H1 (cell line): Measurements from ENCODE around the gene MYO9B. TPM values are rescaled to one million over a fixed set of nuclear protein-coding genes. Genes with fewer than 3 reads are reported as not detected.

ENCODE experiments used
- EZH2 ChIP-seq: fragments of 200-600 bp; sonication (generic); IDR thresholded peaks from 2 replicates; pipeline ENCODE4 v1.7.1; 2012; ENCODE audit warnings: low read depth, mild to moderate bottlenecking, moderate library complexity, low read length, inconsistent platforms; ENCODE audit not compliant: severe bottlenecking
- FOSL1 ChIP-seq: IDR thresholded peaks from 2 replicates; pipeline ENCODE4 v1.6.1; 2011; ENCODE audit warnings: mild to moderate bottlenecking, low read depth, low read length, moderate library complexity; ENCODE audit not compliant: insufficient read depth
- GABPA ChIP-seq: IDR thresholded peaks from 2 replicates; pipeline ENCODE4 v1.6.1; 2011; ENCODE audit warnings: mild to moderate bottlenecking, low read length, moderate library complexity, borderline replicate concordance; ENCODE audit not compliant: insufficient read depth
- MAFK ChIP-seq: IDR thresholded peaks from 2 replicates; pipeline ENCODE4 v1.6.1; 2012; ENCODE audit warnings: low read depth, mild to moderate bottlenecking, improper control_type of control experiment, low read length
- POLR2AphosphoS5 ChIP-seq: IDR thresholded peaks from 2 replicates; pipeline ENCODE4 v1.6.1; 2011; ENCODE audit warnings: low read depth, low read length
- SIX5 ChIP-seq: IDR thresholded peaks from 2 replicates; pipeline ENCODE4 v1.6.1; 2011; ENCODE audit warnings: mild to moderate bottlenecking, low read depth, low read length
- TAF1 ChIP-seq: IDR thresholded peaks from 2 replicates; pipeline ENCODE4 v1.6.1; 2011; ENCODE audit warnings: mild to moderate bottlenecking, low read depth, low read length
- TBP ChIP-seq: IDR thresholded peaks from 2 replicates; pipeline ENCODE4 v1.6.1; 2011; ENCODE audit warnings: low read depth, low read length, improper control_type of control experiment
- ZNF274 ChIP-seq: IDR thresholded peaks from 2 replicates; pipeline ENCODE4 v1.7.0; 2012; ENCODE audit warnings: low read length, borderline replicate concordance; ENCODE audit errors: extremely low read depth
- polyA plus RNA-seq, 7 experiments: library from polyadenylated mRNA; depleted of rRNA in 3 of 7; stranded (reverse) in 5 of 7; unstranded in 2 of 7; fragments of >200 nt in 5 of 7; fragments of 200-250 nt in 2 of 7; gene quantifications; 1 replicate in 5 of 7; 2 replicates in 1 of 7; 4 replicates in 1 of 7; pipeline versions ENCODE4 v1.2.1 to v1.2.3, GENCODE V29; 2011 to 2013; ENCODE audit warnings: missing spikeins in 2 of 7, mixed read lengths in 2 of 7
- total RNA-seq: library from RNA; stranded (reverse); fragmentation: NEBNext Ultra II Directional; extraction: Animal tissue kit (Norgen Biotek cat#: 25700); gene quantifications from 2 replicates; pipeline ENCODE4 v1.2.1, GENCODE V29; 2021
- TF ChIP-seq, protein P1 (sequence below): fragments of 300-600 bp; sonication (generic); IDR thresholded peaks from 2 replicates; pipeline ENCODE4 v1.7.1; 2012; ENCODE audit warnings: low read length, moderate library complexity, mild to moderate bottlenecking, inconsistent platforms; ENCODE audit not compliant: insufficient replicate concordance

Gene MYO9B
- total and polyA plus RNA-seq, 2 of the 8 experiments (the other 6 are each of a cell fraction or from before 2014, with no cell fraction given), result 27.6 to 77.1 TPM

DNA sequence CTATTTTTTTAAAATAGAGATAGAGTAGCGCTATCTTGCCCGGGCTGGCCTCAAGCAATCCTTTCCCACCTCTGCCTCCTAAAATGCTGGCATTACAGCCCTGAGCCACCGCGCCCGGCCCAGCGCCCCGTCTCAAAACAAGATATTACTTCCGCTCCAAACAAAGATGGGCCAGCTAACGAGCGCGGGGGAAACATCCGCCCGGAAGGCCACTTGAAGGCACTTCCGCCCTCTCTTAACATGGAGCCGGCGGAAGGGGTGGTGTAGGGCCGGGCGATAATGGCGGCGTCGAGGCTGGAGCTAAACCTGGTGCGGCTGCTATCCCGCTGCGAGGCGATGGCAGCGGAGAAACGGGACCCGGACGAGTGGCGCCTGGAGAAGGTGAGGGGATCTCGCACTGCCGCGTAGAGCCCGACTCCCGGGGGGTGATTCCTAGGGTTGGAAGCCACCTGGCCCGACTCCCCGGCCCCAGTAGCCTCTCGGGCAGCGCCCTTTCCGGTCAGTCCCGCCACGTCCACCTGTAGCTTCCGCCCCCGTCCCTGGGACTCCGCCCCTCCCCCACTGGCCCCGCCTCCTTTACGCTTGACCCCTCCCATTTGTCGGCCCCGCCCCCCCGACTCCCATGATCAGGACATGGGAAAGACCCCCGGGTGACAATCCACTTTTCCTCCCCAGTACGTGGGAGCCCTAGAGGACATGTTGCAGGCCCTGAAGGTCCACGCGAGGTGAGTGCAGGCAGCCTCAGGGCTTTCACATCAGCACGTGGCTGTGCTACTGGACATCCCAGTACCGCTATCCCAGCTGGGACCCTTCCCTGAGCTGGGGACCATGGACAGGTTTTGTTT, 139.8 kb downstream of the MYO9B start, which contains the start of gene USE1 (continued):
- TF ChIP-seq, protein P1, sequence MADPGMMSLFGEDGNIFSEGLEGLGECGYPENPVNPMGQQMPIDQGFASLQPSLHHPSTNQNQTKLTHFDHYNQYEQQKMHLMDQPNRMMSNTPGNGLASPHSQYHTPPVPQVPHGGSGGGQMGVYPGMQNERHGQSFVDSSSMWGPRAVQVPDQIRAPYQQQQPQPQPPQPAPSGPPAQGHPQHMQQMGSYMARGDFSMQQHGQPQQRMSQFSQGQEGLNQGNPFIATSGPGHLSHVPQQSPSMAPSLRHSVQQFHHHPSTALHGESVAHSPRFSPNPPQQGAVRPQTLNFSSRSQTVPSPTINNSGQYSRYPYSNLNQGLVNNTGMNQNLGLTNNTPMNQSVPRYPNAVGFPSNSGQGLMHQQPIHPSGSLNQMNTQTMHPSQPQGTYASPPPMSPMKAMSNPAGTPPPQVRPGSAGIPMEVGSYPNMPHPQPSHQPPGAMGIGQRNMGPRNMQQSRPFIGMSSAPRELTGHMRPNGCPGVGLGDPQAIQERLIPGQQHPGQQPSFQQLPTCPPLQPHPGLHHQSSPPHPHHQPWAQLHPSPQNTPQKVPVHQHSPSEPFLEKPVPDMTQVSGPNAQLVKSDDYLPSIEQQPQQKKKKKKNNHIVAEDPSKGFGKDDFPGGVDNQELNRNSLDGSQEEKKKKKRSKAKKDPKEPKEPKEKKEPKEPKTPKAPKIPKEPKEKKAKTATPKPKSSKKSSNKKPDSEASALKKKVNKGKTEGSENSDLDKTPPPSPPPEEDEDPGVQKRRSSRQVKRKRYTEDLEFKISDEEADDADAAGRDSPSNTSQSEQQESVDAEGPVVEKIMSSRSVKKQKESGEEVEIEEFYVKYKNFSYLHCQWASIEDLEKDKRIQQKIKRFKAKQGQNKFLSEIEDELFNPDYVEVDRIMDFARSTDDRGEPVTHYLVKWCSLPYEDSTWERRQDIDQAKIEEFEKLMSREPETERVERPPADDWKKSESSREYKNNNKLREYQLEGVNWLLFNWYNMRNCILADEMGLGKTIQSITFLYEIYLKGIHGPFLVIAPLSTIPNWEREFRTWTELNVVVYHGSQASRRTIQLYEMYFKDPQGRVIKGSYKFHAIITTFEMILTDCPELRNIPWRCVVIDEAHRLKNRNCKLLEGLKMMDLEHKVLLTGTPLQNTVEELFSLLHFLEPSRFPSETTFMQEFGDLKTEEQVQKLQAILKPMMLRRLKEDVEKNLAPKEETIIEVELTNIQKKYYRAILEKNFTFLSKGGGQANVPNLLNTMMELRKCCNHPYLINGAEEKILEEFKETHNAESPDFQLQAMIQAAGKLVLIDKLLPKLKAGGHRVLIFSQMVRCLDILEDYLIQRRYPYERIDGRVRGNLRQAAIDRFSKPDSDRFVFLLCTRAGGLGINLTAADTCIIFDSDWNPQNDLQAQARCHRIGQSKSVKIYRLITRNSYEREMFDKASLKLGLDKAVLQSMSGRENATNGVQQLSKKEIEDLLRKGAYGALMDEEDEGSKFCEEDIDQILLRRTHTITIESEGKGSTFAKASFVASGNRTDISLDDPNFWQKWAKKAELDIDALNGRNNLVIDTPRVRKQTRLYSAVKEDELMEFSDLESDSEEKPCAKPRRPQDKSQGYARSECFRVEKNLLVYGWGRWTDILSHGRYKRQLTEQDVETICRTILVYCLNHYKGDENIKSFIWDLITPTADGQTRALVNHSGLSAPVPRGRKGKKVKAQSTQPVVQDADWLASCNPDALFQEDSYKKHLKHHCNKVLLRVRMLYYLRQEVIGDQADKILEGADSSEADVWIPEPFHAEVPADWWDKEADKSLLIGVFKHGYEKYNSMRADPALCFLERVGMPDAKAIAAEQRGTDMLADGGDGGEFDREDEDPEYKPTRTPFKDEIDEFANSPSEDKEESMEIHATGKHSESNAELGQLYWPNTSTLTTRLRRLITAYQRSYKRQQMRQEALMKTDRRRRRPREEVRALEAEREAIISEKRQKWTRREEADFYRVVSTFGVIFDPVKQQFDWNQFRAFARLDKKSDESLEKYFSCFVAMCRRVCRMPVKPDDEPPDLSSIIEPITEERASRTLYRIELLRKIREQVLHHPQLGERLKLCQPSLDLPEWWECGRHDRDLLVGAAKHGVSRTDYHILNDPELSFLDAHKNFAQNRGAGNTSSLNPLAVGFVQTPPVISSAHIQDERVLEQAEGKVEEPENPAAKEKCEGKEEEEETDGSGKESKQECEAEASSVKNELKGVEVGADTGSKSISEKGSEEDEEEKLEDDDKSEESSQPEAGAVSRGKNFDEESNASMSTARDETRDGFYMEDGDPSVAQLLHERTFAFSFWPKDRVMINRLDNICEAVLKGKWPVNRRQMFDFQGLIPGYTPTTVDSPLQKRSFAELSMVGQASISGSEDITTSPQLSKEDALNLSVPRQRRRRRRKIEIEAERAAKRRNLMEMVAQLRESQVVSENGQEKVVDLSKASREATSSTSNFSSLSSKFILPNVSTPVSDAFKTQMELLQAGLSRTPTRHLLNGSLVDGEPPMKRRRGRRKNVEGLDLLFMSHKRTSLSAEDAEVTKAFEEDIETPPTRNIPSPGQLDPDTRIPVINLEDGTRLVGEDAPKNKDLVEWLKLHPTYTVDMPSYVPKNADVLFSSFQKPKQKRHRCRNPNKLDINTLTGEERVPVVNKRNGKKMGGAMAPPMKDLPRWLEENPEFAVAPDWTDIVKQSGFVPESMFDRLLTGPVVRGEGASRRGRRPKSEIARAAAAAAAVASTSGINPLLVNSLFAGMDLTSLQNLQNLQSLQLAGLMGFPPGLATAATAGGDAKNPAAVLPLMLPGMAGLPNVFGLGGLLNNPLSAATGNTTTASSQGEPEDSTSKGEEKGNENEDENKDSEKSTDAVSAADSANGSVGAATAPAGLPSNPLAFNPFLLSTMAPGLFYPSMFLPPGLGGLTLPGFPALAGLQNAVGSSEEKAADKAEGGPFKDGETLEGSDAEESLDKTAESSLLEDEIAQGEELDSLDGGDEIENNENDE, result no peak
- peak; percentile 88 for TF ChIP-seq TBP
- no peak for TF ChIP-seq EZH2
- no peak for TF ChIP-seq MAFK
- no peak for TF ChIP-seq ZNF274
- peak; percentile 47; the same call in 1 of the 2 replicates for TF ChIP-seq SIX5
- TF ChIP-seq TAF1, result peak; percentile 97
- TF ChIP-seq FOSL1, result no peak
- peak; percentile 78 for TF ChIP-seq POLR2AphosphoS5
- TF ChIP-seq GABPA, result peak; percentile 96
